Endothelial cell of umbilical vein (primary cell): ENCODE data around the gene B3GNT3. TPM values are rescaled to one million over a fixed set of nuclear protein-coding genes. Genes with fewer than 3 reads are reported as not detected.
"Not testable (repeated sequence)": the region's sequence is repeated elsewhere in the genome, so short reads cannot be mapped to it uniquely, and the experiment has no call there.

Source experiments
- BruUV-seq: library from RNA; stranded (reverse); fragments of 400-500 nt; replicated peaks from 2 replicates; lab custom pipeline; 2021; lab: Mats Ljungman, UMichigan
- CTCF ChIA-PET: fragments of 300-600, 350-600 bp; sonication (Branson Sonifier 250); formaldehyde crosslinking; loops from one replicate; lab custom pipeline; 2021; ENCODE audit warnings: antibody characterized with exemption, inconsistent platforms; lab: Charles Lee
- POLR2A ChIA-PET: fragments of 300-600, 350-600 bp; sonication (Branson Sonifier 250); formaldehyde crosslinking; loops from one replicate; lab custom pipeline; 2021; ENCODE audit warnings: antibody characterized with exemption, inconsistent platforms; lab: Charles Lee
- DNase-seq: peaks from one replicate; pipeline ENCODE4 v3.0.0-alpha.2; 2011; ENCODE audit warnings: low read depth, low spot score
- FAIRE-seq: peaks from 2 replicates; lab custom pipeline; 2011; peaks lifted over from hg19 to GRCh38; lab: Jason Lieb, UNC
- H2AFZ ChIP-seq: 2 replicates; pipeline ENCODE4 v1.6.0; 2012; ENCODE audit warnings: low read depth, low read length, control low read depth, inconsistent platforms
- H3K27ac ChIP-seq: 2 replicates; pipeline ENCODE4 v1.5.1; 2011; ENCODE audit warnings: low read depth, mild to moderate bottlenecking, control low read depth, low read length, moderate library complexity; ENCODE audit not compliant: insufficient read depth
- H3K27me3 ChIP-seq, 2 experiments: 2 replicates each; pipeline versions ENCODE4 v1.6.0 to v1.6.1; 2011; ENCODE audit warnings: low read length in 2 of 2, mixed read lengths in 1 of 2; ENCODE audit not compliant: control insufficient read depth in 2 of 2, insufficient read depth in 2 of 2
- H3K36me3 ChIP-seq, 2 experiments: 2 replicates in 1 of 2; 3 replicates in 1 of 2; pipeline ENCODE4 v1.5.1; 2011; ENCODE audit warnings: low read length in 2 of 2, mild to moderate bottlenecking in 1 of 2, moderate library complexity in 1 of 2; ENCODE audit not compliant: control insufficient read depth in 2 of 2, insufficient read depth in 2 of 2; ENCODE audit errors: extremely low read depth in 1 of 2
- H3K4me1 ChIP-seq: 3 replicates; pipeline ENCODE4 v1.5.1; 2011; ENCODE audit warnings: mild to moderate bottlenecking, low read length; ENCODE audit not compliant: control insufficient read depth, insufficient read depth; ENCODE audit errors: extremely low read depth
- H3K4me2 ChIP-seq: 2 replicates; pipeline ENCODE4 v1.6.1; 2011; ENCODE audit warnings: low read length, control low read depth, mixed read lengths; ENCODE audit not compliant: insufficient read depth
- H3K4me3 ChIP-seq, 3 experiments: fragments of 200-600 bp in 1 of 3; sonication (generic), shearing (Covaris generic) in 1 of 3; replicated peaks in 1 of 3; 2 replicates each; pipeline ENCODE4 v1.5.1; 2011 to 2016; ENCODE audit warnings: control low read depth in 3 of 3, low read length in 3 of 3, mild to moderate bottlenecking in 2 of 3, inconsistent platforms in 1 of 3, low read depth in 1 of 3, moderate library complexity in 1 of 3; ENCODE audit not compliant: insufficient read depth in 1 of 3
- H3K79me2 ChIP-seq: 2 replicates; pipeline ENCODE4 v1.6.0; 2012; ENCODE audit warnings: low read length, inconsistent platforms; ENCODE audit not compliant: control insufficient read depth, insufficient read depth
- H3K9ac ChIP-seq: replicated peaks from 2 replicates; pipeline ENCODE3; 2011; ENCODE audit warnings: low read length, control low read depth; ENCODE audit not compliant: insufficient read depth; ENCODE audit errors: extremely low read depth
- H3K9me1 ChIP-seq: replicated peaks from 3 replicates; pipeline ENCODE4 v1.6.0; 2011; ENCODE audit warnings: mild to moderate bottlenecking, low read length; ENCODE audit not compliant: control insufficient read depth, insufficient read depth; ENCODE audit errors: extremely low read depth
- H3K9me3 ChIP-seq: replicated peaks from 2 replicates; pipeline ENCODE4 v1.5.1; 2012; ENCODE audit warnings: low read length, inconsistent platforms; ENCODE audit not compliant: control insufficient read depth, insufficient read depth
- H4K20me1 ChIP-seq: replicated peaks from 2 replicates; pipeline ENCODE3; 2011; ENCODE audit warnings: mild to moderate bottlenecking, low read length; ENCODE audit not compliant: control insufficient read depth, insufficient read depth; ENCODE audit errors: extremely low read depth
- EZH2 ChIP-seq: IDR thresholded peaks from 2 replicates; pipeline ENCODE4 v1.6.1; 2012; ENCODE audit warnings: borderline replicate concordance, low read depth, mild to moderate bottlenecking, moderate library complexity, low read length, inconsistent platforms; ENCODE audit not compliant: severe bottlenecking
- FOS ChIP-seq: IDR thresholded peaks from 2 replicates; pipeline ENCODE4 v1.6.1; 2011; ENCODE audit warnings: mild to moderate bottlenecking, low read length, moderate library complexity, borderline replicate concordance; ENCODE audit not compliant: insufficient read depth
- JUN ChIP-seq: IDR thresholded peaks from 2 replicates; pipeline ENCODE4 v1.6.1; 2011; ENCODE audit warnings: borderline replicate concordance, low read depth; ENCODE audit not compliant: insufficient read length, insufficient read depth
- MYC ChIP-seq: IDR thresholded peaks from one replicate; pipeline ENCODE4 v1.6.1; 2011; ENCODE audit warnings: mild to moderate bottlenecking, low read depth, low read length
- dilution Hi-C: fragments of 300-500 bp; cut with MboI; formaldehyde crosslinking; loops from one replicate; pipeline ENCODE4 v1.15.0; 2019; ENCODE audit warnings: low sequenced_read_pairs; ENCODE audit not compliant: extremely low pct_ligation_motif_present
- intact Hi-C: fragments of 100-400 bp; cut with micrococcal nuclease; formaldehyde crosslinking; loops from one replicate; pipeline ENCODE4 v1.10.0; 2022
- polyA plus RNA-seq, 4 experiments: library from polyadenylated mRNA; depleted of rRNA in 3 of 4; stranded (reverse) in 3 of 4; unstranded in 1 of 4; fragments of >200 nt; gene quantifications; 2 replicates each; pipeline versions ENCODE4 v1.2.1 to v1.2.3, GENCODE V29; 2011 to 2012; ENCODE audit warnings: missing spikeins in 1 of 4
- total RNA-seq: library from RNA; stranded (reverse); gene quantifications from 2 replicates; pipeline ENCODE4 v1.2.3, GENCODE V29; 2021
- TF ChIP-seq, protein P1 (sequence below): IDR thresholded peaks from 2 replicates; pipeline ENCODE4 v1.6.1; 2011; ENCODE audit not compliant: insufficient read depth, insufficient read length

The B3GNT3 gene
- total and polyA plus RNA-seq, 2 donors (not counting 3 experiments of a cell fraction or from before 2014, with no cell fraction given), result 0.10 TPM; not detected in 1

DNA sequence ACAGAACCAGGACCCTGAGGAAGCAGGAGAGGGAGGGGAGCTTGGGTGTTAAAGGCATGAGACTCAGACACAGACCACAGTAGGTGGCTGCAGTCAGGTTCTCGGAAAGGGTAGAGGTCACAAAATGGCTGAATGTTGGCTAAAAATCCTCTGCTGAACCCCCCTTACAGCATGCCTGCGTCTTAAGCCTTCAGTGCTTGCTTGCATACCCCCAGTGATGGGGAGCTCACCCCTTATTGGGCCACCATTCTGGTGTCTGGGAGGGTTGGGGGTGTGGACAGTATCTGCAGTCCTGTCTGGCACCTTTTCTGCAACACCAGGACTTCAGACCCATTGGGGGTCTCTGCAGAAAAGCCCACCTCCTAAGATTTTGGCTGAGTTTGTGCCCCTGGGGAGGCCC lies 14.2 kb upstream of the B3GNT3 start:
- no peak overlapping the region for H3K27ac ChIP-seq
- H3K4me1 ChIP-seq, result no peaks in the 10 kb centered on the region
- no TSS peak for BruUV-seq
- H3K36me3 ChIP-seq, result no peaks in the 10 kb centered on the region
- ChIA-PET POLR2A (no interaction called here), CTCF (no interaction called here)
- H3K9me1 ChIP-seq, result no peaks in the 10 kb centered on the region
- H3K79me2 ChIP-seq, result no peaks in the 10 kb centered on the region
- dilution Hi-C loops, result no loop called here
- no peak overlapping the region for H3K9ac ChIP-seq
- FAIRE-seq, result no peak
- H2AFZ ChIP-seq, result no peak overlapping the region
- no peaks in the 10 kb centered on the region for H3K27me3 ChIP-seq
- TF ChIP-seq JUN, result no peak
- TF ChIP-seq, protein P1, sequence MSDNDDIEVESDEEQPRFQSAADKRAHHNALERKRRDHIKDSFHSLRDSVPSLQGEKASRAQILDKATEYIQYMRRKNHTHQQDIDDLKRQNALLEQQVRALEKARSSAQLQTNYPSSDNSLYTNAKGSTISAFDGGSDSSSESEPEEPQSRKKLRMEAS, result no peak
- no peak for TF ChIP-seq FOS
- no peak for TF ChIP-seq MYC
- TF ChIP-seq EZH2, result no peak
- intact Hi-C loops, result no loop called here
- H3K4me2 ChIP-seq, result no peak overlapping the region
- H3K4me3 ChIP-seq, result no peak overlapping the region
- no peaks in the 10 kb centered on the region for H4K20me1 ChIP-seq
- no peaks in the 10 kb centered on the region for H3K9me3 ChIP-seq
- DNase-seq, result no peak

DNA sequence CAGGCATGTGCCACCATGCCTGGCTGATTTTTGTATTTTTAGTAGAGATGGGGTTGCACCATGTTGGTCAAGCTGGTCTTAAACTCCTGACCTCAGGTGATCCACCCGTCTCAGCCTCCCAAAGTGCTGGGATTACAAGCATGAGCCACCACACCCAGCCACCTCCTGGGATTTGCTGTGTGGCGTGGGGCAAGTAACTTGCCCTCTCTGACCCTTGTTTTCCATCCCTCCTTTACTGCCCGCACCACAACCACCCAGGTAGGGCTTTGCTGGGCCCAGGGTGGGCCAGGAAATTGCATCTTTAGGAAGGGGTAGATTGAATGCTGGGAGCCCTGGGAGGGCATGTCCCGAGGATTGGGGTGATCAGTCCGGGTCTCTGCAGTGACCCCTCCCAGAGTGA lies 11.2 kb upstream of the B3GNT3 start:
- H3K27ac ChIP-seq, dilution Hi-C loops, H3K79me2 ChIP-seq, H3K9ac ChIP-seq, H3K9me1 ChIP-seq, H4K20me1 ChIP-seq, H3K4me1 ChIP-seq, H3K4me3 ChIP-seq, H3K27me3 ChIP-seq, POLR2A ChIA-PET, H3K4me2 ChIP-seq, H3K36me3 ChIP-seq, FAIRE-seq, H3K9me3 ChIP-seq, H2AFZ ChIP-seq, BruUV-seq, DNase-seq: not testable (repeated sequence)
- intact Hi-C loops, result loop anchor here (1.0 kb wide), 1 partner anchor 72 kb away; no protein-coding TSS in a partner anchor
- CTCF ChIA-PET, result interaction anchor here (0.8 to 3.7 kb wide), 13 partner anchors 9 to 287 kb away, joined by 3 to 17 read pairs (median 4); partner anchors contain the start of genes B3GNT3 and RPL18A
